NCI-H2029 (cell line): ENCODE results near the gene STIM1.
"Not testable (repeated sequence)": the region's sequence is repeated elsewhere in the genome, so short reads cannot be mapped to it uniquely, and the experiment has no call there.

Source experiments
- DNase-seq: peaks from one replicate; lab custom pipeline; 2025; lab: John Stamatoyannopoulos, UW

The STIM1 gene

DNA sequence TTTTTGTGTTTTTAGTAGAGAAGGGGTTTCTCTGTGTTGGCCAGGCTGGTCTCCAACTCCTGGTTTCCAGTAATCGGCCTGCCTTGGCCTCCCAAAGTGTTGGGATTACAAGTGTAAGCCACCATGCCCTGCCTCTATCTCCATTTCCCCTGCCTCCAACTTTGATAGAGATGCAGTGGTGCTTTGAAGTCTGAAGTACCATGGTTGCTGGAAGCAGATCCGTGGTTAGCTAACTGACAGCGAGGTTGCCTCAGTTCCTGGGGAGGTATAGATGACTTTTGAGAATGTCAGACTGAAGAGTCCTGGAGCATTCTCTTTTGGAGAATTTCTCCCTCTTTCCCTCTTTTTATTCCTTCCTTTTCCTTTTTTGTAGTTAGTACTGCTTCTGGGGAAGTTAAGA lies 127.6 kb downstream of the STIM1 start:
- no peak for DNase-seq

GRCh38 chr11:3984896-3985295 lies 129.4 kb downstream of the STIM1 start:
- no peak for DNase-seq

DNA sequence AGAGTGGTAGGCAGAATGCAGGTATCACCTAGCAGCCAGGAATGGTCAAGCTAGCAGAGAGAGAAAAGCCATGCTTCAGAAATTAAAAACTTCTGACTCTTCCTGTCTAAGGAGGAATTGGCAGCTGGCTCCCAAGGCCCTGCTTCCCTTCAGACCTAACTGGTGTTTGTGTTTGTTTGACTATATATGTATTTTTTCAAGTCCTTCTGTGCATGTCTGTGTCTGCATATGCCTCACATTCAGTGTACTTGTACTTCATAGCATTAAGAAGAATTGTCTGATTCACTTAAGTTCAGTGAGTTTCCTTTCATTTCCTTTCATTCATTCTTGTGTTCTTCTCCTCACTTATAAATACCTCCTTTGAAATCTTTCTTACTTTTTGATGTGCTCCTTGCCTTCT lies 130.2 kb downstream of the STIM1 start:
- no peak for DNase-seq

- DNase-seq, result no peak
These were observed 130.8 kb downstream of the STIM1 start for GRCh38 chr11:3986301-3986700.

DNA sequence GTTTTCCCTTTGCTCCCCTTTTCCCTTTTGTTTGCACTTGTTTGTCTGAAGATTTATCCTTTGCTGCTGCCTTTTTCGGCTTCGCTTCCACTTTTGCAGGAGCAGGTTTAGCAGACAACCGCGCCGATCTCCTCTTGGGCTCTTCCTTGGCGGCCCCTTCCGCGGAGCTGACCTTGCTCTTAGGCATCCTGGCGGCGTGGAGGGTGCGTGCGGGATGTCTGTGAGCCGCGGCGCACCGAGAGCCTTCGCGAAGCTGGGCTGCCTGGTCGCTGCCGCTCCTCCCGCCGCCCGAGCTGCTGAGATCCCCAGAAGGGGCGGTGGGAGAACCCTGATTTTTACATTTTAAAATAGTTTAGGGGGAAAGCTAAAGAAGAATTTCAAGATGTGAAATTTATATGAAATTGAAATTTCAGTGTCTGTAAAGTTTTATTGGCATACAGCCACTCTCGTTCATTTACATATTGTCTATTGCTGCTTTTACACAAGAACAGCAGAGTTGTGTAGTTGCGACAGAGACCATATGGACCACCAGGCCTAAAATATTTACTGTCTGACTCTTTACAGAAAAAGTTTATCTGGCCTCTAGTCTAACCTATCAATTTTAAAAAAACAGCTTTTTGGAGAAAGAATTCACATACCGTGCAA lies 133.9 kb downstream of the STIM1 start:
- no peak for DNase-seq

GRCh38 chr11:3989921-3990290 lies 134.4 kb downstream of the STIM1 start:
- DNase-seq, result no peak

- DNase-seq, result no peak
These were observed 134.9 kb downstream of the STIM1 start for GRCh38 chr11:3990406-3990805.

GRCh38 chr11:3992964-3993363 lies 137.5 kb downstream of the STIM1 start:
- no peak for DNase-seq

- no peak for DNase-seq
These were observed 138.7 kb downstream of the STIM1 start for GRCh38 chr11:3994030-3994640.

DNA sequence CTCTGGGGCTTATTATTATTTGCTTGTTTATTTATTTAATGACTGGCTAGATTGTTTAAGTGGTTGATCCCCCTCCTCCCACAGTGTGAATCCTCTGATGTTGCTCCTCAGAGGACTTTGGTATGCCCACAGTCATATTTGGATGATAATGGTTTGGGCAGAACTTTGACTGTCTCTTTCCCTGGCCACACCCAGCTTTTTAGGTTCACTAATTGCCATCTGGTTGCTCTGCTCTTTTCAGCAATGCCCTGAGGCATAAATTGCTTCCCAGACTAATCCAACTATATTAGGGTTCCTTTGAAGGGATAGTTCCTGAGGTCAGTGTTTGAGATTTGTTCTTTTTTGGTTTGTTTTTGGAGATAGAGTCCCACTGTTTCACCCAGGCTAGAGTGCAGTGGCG lies 139.8 kb downstream of the STIM1 start:
- no peak for DNase-seq

DNA sequence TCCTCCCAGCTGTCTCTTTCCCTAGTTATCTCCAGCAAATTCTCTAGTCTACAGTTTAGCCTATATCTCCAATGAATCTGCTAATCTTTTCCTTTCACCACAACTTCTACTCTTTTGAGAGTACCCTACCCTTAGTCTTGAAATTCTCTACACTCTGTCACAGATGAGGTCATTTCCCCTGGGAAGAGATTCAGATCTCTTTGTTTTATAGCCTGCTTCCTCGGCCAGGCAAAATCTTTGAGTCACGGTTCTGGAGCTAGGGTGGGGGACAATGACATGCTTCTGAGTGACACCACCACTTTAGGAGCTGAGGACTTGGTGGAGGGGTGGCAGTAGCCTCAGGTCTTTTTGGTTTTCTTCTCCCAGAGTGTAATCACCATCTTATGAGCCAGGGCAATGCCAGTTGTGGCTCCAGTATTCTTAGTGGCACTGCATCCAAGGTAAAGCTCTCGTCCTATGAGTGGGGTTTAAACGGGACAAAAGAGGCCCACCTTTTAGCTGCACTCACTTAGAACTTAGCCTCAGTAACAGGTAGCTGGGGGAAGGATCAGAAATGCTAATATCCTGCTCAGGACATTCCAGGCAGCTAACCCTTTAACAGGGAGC lies 140.6 kb downstream of the STIM1 start:
- no peak for DNase-seq

DNA sequence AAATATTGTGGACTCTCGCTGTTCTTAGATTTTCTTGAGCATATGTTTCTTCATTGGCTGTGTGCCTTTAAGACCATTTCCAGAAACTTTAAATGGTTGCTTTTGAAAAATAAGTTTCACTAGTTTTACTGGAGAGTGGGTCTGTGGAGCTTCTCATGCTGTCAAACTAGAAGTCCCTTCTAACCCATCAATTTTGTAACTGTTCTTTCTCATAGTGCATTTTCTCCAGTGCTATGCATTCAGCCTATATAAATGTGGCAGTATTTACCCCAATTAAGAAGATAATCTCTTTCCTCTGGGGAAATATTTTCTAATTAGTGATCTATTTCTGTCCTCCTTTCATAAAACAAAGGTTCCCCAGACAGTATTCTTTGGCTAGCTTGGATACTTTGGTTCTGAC lies 141.2 kb downstream of the STIM1 start:
- DNase-seq, result no peak

GRCh38 chr11:4004753-4005152 lies 149.3 kb downstream of the STIM1 start:
- not testable (repeated sequence) for DNase-seq

DNA sequence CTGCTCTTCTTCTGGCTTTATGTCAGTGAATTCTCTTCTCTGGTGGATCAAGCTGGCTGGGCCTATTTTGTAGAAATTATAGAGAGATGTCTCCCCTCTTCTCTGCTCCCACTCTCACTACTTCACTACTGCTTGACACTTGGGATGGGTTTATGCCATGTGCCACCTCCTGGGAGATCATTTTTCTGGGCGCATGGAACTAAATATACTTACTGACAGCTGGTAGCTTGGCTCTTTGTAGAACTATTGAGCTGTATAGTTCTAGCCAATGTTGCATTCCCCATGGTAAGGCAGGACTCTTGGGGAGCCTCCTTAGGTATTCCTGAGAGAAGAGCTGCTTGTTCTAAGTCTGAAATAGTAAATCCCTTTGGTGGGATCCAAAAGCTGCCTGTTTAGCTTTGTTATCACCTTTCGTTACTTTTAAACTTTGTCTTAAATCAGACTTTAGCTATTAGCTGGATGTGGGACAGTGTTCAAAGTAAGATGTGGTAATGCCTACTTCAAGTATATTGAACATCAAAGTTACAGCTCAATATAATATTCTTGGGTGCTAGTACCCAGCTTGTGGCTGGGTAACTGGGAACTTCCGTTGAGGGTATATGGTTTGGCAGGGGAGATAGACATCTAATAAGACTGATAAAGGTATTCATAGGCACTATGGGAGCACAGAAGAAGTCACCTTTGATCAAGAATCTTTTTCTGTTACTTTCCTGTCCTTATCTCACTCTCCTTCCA lies 151.6 kb downstream of the STIM1 start:
- DNase-seq, result no peak

DNA sequence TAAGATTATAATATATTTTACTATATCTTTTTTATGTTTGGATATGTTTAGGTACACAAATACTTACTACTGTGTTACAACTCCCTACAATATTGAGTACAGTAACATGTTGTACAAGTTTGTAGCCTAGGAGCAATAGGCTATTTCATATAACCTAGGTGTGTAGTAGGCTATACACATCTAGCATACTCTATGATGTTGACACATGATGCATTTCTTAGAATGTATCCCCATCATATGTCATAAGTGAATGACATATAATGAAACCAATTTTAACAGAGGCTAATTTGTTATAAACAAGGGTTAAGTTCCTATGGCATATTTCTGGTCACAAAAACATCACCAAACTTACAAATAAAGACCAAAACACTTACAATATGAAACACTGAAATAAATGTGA lies 152.7 kb downstream of the STIM1 start:
- no peak for DNase-seq

DNA sequence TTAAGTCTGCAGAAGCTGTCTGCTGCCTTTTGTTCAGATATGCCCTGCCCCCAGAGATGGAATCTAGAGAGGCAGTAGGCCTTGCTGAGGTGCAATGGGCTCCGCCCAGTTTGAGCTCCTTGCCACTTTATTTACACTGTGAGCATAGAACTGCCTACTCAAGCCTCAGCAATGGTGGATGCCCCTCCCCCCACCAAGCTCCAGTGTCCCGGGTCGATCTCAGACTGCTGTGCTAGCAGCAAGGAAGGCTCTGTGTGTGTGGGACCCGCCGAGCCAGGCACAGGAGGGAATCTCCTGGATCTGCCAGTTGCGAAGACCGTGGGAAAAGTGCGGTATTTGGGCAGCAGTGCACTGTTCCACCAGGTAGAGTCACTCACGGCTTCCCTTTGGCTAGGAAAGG lies 161.1 kb downstream of the STIM1 start:
- DNase-seq, result not testable (repeated sequence)

DNA sequence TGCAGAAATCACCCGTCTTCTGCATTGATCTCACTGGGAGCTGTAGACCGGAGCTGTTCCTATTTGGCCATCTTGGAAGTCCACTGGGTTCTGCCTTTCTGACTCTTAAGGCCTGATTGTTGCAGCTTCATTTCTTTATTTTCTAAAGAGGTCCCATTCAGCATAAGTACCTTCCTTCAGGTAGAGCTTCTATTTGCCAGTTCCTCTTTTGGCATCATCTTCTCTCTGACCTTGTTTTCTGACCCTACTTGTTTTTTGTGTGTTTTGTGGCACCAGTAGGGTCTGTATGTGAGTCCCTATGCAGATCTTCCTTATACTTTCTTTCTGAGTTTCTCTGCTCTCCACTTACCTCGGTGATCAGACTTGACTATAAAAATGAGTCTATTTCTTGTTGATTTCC lies 161.7 kb downstream of the STIM1 start:
- no peak for DNase-seq

GRCh38 chr11:4018641-4019040 lies 163.2 kb downstream of the STIM1 start:
- no peak for DNase-seq

DNA sequence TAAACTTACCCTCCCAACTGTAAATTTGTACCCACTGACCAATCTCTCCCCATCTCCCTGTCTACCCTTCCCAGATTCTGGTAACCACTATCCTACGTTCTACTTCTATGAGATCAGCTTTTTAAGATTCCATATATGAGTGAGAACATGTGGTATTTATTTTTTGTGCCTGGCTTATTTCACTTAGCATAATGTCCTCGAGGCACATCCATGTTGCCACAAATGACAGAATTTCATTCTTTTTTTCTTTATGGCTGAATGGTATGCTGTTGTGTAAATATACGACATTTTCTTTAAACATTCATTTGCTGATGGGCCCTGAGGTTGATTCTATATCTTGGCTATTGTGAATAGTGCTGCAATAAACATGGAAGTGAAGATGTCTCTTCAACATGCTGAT lies 164.4 kb downstream of the STIM1 start:
- no peak for DNase-seq

DNA sequence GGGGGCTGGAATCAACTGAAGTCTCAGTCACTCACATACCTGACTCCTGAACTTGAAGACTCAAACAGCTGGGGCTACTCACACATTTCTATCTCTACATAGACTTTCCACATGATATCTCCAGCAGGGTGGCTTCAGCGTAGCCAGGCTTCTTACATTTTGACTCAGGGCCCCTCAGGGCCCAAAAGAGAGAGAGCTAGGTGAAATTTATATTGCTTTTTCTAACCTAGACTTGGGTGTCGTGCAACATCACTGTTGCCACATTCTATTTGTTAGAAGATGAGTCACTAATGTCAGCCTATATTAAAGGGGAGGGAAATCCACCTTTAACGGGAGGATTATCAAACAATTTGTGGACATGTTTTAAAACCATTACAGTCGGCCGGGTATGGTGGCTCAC lies 167.2 kb downstream of the STIM1 start:
- no peak for DNase-seq

DNA sequence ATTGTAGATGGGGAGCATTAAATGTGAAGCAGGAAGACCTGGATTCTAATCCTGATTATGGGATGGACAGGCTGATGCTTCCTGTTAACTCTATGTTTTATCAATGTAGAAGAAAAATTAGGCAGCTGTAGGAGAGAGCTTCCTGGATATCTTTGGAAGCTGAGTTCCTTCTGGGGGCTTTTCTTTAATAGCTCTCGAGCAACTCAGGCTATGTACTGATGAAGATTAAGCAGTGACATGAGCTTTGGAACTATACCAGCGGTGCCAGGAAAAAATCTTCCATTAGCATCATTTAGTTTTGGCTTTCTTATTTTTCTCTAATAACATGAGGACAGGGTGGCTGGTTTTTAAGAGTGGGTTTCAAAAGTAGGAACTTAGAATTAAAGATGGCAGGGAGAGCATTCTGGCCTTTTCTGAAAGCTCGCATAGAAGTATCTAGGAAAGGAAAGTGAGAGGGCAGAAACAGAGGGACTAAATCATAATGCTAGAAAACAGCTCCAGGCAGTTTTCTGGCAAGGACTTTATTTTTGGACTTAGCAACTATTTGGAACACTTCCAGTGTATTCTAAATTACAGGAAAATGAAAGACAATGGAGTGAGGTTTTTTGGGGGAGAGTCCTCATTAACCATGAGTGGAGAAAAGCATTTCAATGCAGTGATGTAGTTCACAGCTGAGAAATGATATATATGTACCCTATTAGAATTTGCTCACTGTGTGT lies 169.9 kb downstream of the STIM1 start:
- no peak for DNase-seq

GRCh38 chr11:4025967-4026324 lies 170.5 kb downstream of the STIM1 start:
- DNase-seq, result no peak

DNA sequence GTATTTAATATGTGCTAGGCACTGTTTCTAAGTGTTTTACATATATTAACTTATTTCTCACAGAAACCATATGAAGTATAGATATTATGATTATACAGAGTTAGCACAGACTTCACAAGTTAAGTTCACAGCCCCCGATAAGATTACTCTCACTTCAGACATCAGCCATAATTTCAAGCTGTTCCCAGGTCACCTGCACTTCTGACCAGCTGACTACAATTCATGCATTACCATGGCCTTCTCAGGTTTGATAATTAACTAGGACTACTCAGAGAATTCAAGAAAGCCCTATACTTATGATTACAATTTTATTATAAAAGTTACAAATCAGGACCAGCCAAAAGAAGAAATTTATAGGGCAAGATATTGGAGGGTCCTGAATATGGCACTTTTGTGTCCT lies 170.9 kb downstream of the STIM1 start:
- no peak for DNase-seq
